Adrenal gland (tissue), 12 donors: ENCODE measurements around the gene ZC3H18. TPM values are rescaled to one million over a fixed set of nuclear protein-coding genes. Genes with fewer than 3 reads are reported as not detected.

Experiments
- DNase-seq, 7 donors: peaks; one replicate each; pipeline ENCODE4 v3.0.0-alpha.2; 2019 to 2020
- H3K27ac ChIP-seq, 5 donors: fragments of 200-600 bp; sonication (generic) in 4 of 5; 1 replicate in 3 of 5; 2 replicates in 2 of 5; pipeline versions ENCODE4 v1.5.1 to v1.8.0; 2016 to 2020; ENCODE audit warnings: mild to moderate bottlenecking in 1 of 5
- H3K27me3 ChIP-seq: fragments of 200-600 bp; 2 replicates; pipeline ENCODE4 v1.8.0; 2021
- H3K36me3 ChIP-seq, 2 donors: fragments of 200-600 bp; replicated peaks in 1 of 2; 1 replicate in 1 of 2; 2 replicates in 1 of 2; pipeline versions ENCODE4 v1.5.1 to v1.8.0; 2018 to 2022
- H3K4me1 ChIP-seq, 2 donors: fragments of 200-600 bp; replicated peaks in 1 of 2; 1 replicate in 1 of 2; 2 replicates in 1 of 2; pipeline versions ENCODE4 v1.5.1 to v1.8.0; 2018 to 2021
- H3K4me3 ChIP-seq, 4 donors: fragments of 200-600 bp; sonication (generic) in 3 of 4; one replicate each; pipeline ENCODE4 v1.5.1; 2016 to 2018
- H3K9me3 ChIP-seq, 3 donors: fragments of 200-600 bp; sonication (generic) in 1 of 3; replicated peaks in 1 of 3; 1 replicate in 2 of 3; 2 replicates in 1 of 3; pipeline versions ENCODE4 v1.5.1 to v1.8.0; 2016 to 2021
- POLR2A ChIP-seq, 2 donors: fragments of 450-650 bp; IDR thresholded peaks; one replicate each; pipeline ENCODE4 v1.6.1; 2017; ENCODE audit warnings: antibody characterized with exemption in 2 of 2, mild to moderate bottlenecking in 2 of 2, moderate library complexity in 1 of 2
- WGBS, 4 donors: extraction: QIAGEN DNeasy Blood & Tissue Kit in 2 of 4; methylation state at CpG; one replicate each; pipeline versions ENCODE4 v1.1.5 to v1.1.7; 2013 to 2017; 5-methylcytosine and 5-hydroxymethylcytosine counted together
- intact Hi-C, 2 donors: fragments of 100-400 bp; cut with DNase I; formaldehyde crosslinking; loops; one replicate each; pipeline versions ENCODE4 v1.14.1 to v1.15.0; 2022 to 2023
- polyA plus RNA-seq, 3 donors: library from polyadenylated mRNA; stranded (reverse); fragments of 200-250 nt in 2 of 3; fragments of 350-450 nt in 1 of 3; fragmentation: Illumina TruSeq in 1 of 3; extraction: RNeasy Lipid Tissue Mini Kit (QIAGEN cat#74804) in 1 of 3; gene quantifications; one replicate each; pipeline ENCODE4 v1.2.3, GENCODE V29; 2013 to 2014
- total RNA-seq, 9 donors: library from RNA; depleted of rRNA in 4 of 9; stranded (reverse); fragments of >200 nt in 4 of 9; fragments of 120-200 nt in 1 of 9; fragmentation: NEBNext Ultra II Directional in 1 of 9; extraction: Animal tissue kit (Norgen Biotek cat#: 25700) in 1 of 9; gene quantifications; one replicate each; pipeline versions ENCODE4 v1.1.0 to v1.2.4, GENCODE V29; 2013 to 2023
- TF ChIP-seq, protein P1 (sequence below), 6 experiments: fragments of 450-650 bp in 4 of 6; fragments of 200-600 bp in 2 of 6; sonication (generic) in 1 of 6; IDR thresholded peaks; 1 replicate in 5 of 6; 2 replicates in 1 of 6; pipeline versions ENCODE4 v1.5.1 to v1.8.0; 2016 to 2021; ENCODE audit warnings: antibody characterized with exemption in 6 of 6, mild to moderate bottlenecking in 2 of 6, moderate library complexity in 1 of 6
- donor health status: healthy with polysubstance abuse.
- donor health status: Bipolar disorder and iron deficiency.
- donor health status: DM: yes; HTN: yes; CAD: no.
- donor health status: DM: no; HTN: no; CAD: no.
- donor health status: DM: no; HTN: no; CAD: no.
- donor health status: DM: yes; HTN: yes; CAD: no.

The ZC3H18 gene
- total and polyA plus RNA-seq, 12 donors, result 6.1 to 49.1 (median 22.9) TPM

DNA sequence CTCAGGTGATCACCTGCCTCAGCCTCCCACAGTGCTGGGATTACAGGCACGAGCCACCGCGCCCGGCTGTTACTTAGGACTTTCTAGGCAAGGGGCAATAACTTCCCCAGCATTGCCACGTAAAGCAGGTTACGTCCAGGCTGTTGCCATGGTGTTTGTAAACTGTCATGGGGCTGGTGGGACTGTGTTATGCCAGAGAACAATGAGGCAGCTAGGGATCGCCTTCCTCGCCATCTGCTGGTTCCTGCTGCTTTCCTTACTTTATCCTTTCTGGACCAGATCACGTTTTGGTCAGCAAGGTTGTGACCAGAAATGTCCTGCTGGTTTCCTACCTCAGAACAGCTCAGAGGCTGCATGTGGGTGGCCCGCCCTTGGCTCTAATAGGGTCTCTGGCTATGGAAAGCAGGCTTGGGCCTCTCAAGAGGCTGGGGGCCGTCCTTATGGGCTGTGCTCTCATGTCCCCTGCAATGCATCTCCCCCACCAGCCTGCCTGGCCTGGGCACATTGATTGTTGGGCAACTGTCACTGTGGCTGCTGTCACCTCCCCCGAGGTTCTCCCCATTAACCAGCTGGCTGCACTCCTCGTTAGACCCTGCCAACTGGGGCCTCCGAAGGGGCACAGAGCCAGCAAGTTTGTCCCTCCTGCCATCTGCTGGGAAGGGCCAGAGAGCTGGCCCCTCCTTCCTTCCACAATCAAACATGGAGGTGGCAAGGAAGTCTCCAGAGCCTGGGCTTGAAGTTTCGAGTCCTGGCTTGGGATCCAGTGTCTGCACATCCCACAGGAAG is 28.2 kb upstream of the ZC3H18 start:
- Histone ChIP-seq H3K36me3 (no peaks in the 10 kb centered on the region), H3K27me3 (peaks cover 4% of the 10 kb centered on the region), H3K4me1 (no peaks in the 10 kb centered on the region), H3K27ac (no peak overlapping the region), H3K4me3 (no peak overlapping the region), H3K9me3 (peaks cover 0 to 11% (median 0%) of the 10 kb centered on the region in 3 donors)
- WGBS, 4 donors, result 70 to 73% (median 72%) methylated on average over 13 to 15 of the region's 15 CpGs
- no peak for TF ChIP-seq POLR2A (IDR thresholded peaks at IDR 0.05)
- TF ChIP-seq, protein P1, sequence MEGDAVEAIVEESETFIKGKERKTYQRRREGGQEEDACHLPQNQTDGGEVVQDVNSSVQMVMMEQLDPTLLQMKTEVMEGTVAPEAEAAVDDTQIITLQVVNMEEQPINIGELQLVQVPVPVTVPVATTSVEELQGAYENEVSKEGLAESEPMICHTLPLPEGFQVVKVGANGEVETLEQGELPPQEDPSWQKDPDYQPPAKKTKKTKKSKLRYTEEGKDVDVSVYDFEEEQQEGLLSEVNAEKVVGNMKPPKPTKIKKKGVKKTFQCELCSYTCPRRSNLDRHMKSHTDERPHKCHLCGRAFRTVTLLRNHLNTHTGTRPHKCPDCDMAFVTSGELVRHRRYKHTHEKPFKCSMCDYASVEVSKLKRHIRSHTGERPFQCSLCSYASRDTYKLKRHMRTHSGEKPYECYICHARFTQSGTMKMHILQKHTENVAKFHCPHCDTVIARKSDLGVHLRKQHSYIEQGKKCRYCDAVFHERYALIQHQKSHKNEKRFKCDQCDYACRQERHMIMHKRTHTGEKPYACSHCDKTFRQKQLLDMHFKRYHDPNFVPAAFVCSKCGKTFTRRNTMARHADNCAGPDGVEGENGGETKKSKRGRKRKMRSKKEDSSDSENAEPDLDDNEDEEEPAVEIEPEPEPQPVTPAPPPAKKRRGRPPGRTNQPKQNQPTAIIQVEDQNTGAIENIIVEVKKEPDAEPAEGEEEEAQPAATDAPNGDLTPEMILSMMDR (IDR thresholded peaks at IDR 0.05), result no peak
- intact Hi-C loops, result no loop called here
- no peak for DNase-seq

DNA sequence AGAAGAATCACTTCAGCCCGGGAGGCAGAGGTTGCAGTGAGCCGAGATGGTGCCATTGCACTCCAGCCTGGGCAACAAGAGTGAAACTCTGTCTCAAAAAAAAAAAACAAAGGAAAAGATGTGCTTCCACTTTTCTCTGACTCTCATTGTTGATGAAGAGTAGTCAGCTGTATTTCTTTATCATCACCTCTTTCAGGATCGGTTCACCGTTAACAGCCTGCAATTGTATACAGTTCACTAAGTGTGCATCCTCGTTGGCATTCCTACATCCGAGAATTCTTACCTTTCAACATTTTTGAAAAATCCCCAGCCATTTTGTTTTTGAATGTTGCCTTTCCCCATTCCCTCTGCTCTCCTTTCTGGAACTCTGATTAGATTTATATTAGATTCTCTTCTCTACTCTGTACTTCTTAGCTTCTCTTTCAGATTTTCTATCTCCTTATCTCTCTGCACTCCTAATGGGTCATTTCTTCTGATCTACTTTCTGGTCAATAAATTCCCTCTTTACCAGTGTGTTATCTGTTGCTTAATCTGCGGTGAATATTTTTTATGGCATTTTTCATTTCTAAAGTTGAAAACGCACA is 26.9 kb upstream of the ZC3H18 start:
- Histone ChIP-seq H3K36me3 (no peaks in the 10 kb centered on the region), H3K9me3 (peaks cover 0 to 11% (median 0%) of the 10 kb centered on the region in 3 donors), H3K4me3 (no peak overlapping the region), H3K4me1 (no peaks in the 10 kb centered on the region), H3K27me3 (peaks cover 7% of the 10 kb centered on the region), H3K27ac (no peak overlapping the region)
- intact Hi-C loops, result no loop called here
- no peak for DNase-seq
- WGBS, 4 donors, result 75 to 80% (median 79%) methylated on average over 8 of the region's 8 CpGs
- TF ChIP-seq POLR2A (IDR thresholded peaks at IDR 0.05), result no peak
- TF ChIP-seq, protein P1 (IDR thresholded peaks at IDR 0.05), result no peak

DNA sequence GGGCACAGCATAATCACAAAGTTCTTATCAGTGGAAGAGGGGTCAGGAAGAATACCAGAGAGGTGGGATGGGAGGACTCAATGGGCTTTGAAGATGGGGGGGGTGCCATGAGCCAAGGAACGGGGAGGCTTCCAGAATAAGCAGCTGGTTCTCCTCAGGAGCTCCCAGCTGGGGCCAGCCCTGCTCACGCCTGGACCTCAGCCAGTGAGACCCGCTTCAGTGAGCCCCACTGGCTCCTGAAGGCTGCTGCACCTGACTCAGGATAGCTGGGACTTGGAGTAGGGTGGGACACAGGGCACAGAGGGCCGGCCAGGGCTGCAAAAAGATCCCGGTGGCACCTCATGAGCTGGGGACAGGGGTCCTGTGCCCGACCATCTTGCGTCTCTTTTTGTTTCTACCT is 24.4 kb upstream of the ZC3H18 start:
- H3K27me3 ChIP-seq, result peaks cover 7% of the 10 kb centered on the region
- intact Hi-C loops, result no loop called here
- no peak for TF ChIP-seq POLR2A (IDR thresholded peaks at IDR 0.05)
- TF ChIP-seq, protein P1 (IDR thresholded peaks at IDR 0.05), result no peak
- H3K4me1 ChIP-seq, result no peaks in the 10 kb centered on the region
- no peaks in the 10 kb centered on the region for H3K36me3 ChIP-seq
- no peak overlapping the region for H3K4me3 ChIP-seq
- 63 to 84% (median 70%) methylated on average over 4 to 7 of the region's 7 CpGs for WGBS, 4 donors
- H3K27ac ChIP-seq, result no peak overlapping the region
- DNase-seq, result no peak
- H3K9me3 ChIP-seq, result peaks cover 0 to 11% (median 0%) of the 10 kb centered on the region in 3 donors

DNA sequence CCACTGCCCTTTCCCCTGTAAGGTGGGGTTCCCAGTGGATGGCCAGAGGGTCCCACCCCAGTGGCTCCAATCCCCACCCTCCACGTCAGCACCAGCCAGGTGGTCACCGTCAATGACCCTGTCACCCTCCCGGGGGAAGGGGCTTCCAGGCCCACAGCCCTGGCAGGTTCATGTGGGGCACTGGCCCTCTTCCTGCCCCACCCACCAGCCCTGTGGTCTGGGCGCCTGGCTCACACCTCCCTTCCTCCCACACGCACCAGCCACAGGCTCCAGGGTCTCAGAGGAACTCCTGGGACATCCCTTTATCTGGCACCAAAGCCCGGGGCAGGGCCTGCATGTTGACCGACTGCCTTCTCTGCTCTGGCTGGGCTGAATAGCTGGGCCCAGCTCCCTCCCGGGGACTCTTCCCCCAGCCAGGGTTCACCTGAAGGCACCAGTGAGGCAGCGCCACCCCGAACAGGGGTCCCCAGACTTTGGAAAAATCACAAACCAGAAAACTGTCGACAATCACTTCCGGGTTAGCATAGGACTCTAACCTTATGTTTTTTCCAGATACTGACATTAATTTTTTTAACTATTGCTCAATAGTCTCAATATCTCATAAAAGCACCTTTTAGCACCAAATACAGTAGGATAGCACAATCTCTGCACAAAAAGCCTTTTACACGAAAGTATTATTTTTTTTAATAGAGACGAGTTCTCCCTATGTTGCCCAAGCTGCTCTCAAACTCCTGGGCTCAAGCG is 21.9 kb upstream of the ZC3H18 start:
- H3K27ac ChIP-seq, result no peak overlapping the region
- peaks cover 0 to 4% (median 0%) of the 10 kb centered on the region in 3 donors for H3K9me3 ChIP-seq
- peaks cover 7% of the 10 kb centered on the region for H3K27me3 ChIP-seq
- no peak for DNase-seq
- 65 to 74% (median 73%) methylated on average over 13 to 15 of the region's 15 CpGs for WGBS, 4 donors
- TF ChIP-seq, protein P1 (IDR thresholded peaks at IDR 0.05), result no peak
- TF ChIP-seq POLR2A (IDR thresholded peaks at IDR 0.05), result no peak
- H3K4me3 ChIP-seq, result no peak overlapping the region
- no peaks in the 10 kb centered on the region for H3K36me3 ChIP-seq
- intact Hi-C loops, result no loop called here
- no peaks in the 10 kb centered on the region for H3K4me1 ChIP-seq
